ENCODE data around the gene CALML5.

Gene CALML5

DNA sequence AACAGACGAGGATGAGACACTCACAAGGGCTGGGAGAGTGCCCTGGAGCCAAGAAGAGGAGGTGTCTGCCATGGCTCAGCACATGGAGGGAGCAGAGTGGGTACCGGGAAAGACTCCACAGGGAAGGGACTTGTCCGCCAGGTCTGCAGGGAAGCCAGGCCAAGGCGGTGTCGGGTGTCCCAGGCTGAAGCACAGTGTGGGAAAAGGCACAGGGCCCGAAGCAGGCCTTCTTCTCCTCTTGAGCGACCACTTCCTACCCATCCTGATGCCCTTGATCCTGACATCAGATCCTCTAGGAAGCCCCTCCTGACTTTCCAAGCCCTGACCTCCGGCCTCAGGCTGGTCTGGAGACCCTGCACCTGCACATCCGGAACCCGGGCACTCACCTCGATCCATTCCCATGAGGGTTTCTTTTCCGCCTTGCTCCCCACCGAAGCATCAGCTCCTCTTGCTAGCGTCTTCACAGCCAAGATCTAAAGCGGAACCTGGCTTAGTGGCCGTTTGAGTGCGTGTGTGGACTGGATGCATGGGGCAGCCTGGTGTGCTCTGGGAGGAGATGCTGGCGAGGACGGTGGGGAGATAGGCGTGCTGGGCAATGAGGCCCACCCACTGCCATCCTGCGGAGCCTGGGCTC is 33.8 kb upstream of the CALML5 start:
- no peak for DNase-seq (ENCODE audit: low read depth)

GRCh38 chr10:5532618-5533097 is 33.3 kb upstream of the CALML5 start:
- no peak for DNase-seq (ENCODE audit: low read depth)

DNA sequence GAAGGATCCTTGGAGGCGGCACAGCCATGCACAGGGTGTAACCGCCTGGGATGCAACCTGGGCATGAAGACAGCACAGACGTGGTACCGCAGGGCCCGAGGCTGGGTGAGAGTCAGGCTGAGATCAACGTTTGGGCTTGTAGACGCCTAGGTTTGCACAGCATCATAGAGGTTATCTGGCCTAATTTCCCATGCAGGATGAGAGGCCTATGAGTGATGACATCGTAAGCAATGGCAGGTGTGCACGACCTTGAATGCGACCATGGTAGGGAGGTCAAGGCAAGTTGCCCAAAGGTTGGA is 32.9 kb upstream of the CALML5 start:
- DNase-seq (ENCODE audit: low read depth): no peak

GRCh38 chr10:5531558-5532306 is 32.4 kb upstream of the CALML5 start:
- DNase-seq (ENCODE audit: low read depth): no peak

DNA sequence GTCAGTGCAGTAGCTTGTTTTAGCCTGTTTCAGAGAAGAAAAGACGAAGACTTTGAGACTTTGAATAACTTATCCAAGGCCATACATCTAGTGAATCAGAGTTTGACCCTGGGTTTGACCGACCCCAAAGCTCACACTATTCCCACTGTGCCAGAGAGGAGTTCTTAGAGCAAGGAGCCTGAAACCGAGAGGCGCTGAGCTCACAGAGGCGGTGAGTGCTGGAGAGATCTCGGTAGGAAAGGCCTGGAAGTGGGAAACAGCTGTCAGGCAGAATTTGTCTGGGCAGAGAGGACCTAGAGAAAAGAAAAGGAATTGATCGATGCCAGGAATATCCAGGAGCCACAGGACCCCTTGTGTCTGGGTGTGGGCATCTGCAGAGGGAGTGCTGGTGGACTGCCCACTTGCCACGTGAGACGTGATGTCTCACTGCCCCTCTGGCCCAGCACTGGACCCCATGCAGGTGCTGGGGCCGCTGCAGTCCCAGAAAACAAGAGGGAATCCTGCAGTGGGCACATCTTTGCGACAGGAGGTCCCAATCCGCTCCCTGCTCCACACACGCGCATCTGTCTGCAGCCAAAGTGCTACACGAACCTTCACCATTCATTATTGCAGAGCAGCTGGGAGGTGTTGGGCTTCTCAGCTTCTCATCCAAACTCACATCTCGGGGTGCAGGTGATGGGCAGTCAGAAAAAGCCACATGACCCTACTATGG is 31.6 kb upstream of the CALML5 start:
- no peak for DNase-seq (ENCODE audit: low read depth)

DNA sequence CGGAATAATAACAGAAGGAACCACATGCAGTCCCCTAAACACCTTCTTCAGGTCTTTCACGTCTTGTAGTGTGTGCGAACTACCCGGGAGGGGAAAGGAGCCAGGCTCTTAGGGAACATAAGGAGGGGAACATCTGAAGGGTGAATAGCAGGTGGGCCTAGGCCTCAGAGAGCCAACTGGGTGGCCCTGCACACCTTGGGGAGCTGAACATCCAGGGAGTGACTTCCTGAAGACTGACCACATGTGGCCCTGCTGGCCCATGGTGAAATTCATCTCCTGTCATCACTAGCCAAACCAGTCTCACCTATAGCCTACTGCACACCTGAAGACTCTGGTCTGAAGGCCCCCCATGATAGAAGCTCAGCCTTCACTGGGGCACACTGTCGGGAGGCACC is 31.0 kb upstream of the CALML5 start:
- no peak for DNase-seq (ENCODE audit: low read depth)

GRCh38 chr10:5529702-5530411 is 30.5 kb upstream of the CALML5 start:
- no peak for DNase-seq (ENCODE audit: low read depth)

- no peak for DNase-seq (ENCODE audit: low read depth)
Measured at GRCh38 chr10:5528989-5529701, 29.8 kb upstream of the CALML5 start.

GRCh38 chr10:5527332-5528200 is 28.2 kb upstream of the CALML5 start:
- DNase-seq (ENCODE audit: low read depth): no peak

DNA sequence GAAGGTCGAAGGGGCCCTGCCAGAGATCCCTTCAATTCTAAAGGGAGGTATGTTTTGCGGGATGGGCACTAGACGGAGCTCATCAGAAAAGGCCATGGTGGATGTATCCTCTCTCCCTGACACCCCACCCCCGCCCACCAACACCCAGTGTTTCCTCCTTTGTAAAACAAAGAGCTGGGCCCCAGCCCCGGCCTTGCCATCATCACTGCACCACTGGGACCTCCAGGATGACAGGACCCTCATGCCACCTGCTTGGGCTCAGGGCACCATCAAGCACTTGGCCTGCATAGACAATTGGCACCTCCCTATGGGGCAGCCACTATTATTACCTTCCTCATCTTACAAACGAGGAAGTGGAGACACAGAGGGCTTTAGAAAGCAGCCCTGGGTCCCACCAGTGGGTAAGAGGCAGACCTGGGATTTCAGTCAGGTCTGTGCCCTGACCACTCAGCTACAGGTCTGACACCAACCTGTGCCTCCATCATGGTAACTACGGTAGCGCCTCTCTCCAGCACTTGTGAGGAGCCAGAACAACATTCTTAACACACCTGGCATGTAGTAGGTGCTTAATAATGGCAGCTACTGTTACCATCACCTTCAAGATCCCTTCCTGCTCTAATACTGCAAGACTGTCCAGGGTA is 27.4 kb upstream of the CALML5 start:
- DNase-seq (ENCODE audit: low read depth): no peak

- DNase-seq (ENCODE audit: low read depth): no peak
Measured at GRCh38 chr10:5525561-5526341, 26.4 kb upstream of the CALML5 start.

- DNase-seq (ENCODE audit: low read depth): no peak
Measured at GRCh38 chr10:5524641-5525560, 25.5 kb upstream of the CALML5 start, which contains the start of gene CALML3. CALML3 (plus strand) TSS chr10:5524961; CDS start chr10:5525086, 125 bp downstream.

- no peak for DNase-seq (ENCODE audit: low read depth)
Measured at GRCh38 chr10:5523796-5524574, 24.6 kb upstream of the CALML5 start.

DNA sequence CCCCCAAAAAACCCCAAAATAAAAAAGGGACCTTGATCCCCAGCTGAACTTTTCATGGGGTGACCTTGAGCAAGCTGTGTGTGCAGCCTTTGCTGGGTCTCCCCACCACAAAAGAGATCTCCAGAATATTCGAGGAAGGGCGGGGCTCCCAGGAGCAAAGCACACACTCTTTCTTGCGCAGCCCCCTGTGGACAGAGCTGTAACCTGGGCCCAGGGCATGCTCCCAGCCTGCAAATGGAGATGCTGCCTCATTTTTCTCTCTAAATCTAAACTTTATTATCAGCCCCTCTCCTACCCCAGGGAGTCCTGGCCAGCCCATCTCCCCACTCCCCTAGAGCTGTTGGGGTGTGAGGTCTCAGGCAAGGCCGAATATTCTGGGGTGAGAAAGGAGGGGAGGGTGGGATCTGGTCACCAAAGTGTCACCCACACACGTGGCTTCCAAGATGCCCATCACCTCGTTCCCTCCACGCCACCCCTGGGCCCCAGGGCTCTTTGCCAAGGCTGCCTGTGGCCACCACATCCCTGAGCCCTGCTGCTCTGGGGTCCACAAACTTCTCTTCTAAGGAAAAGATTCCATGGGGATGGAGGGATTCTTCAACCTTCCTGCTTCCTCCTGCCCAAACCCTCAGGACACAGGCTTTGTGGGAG is 23.7 kb upstream of the CALML5 start:
- DNase-seq (ENCODE audit: low read depth): no peak

DNA sequence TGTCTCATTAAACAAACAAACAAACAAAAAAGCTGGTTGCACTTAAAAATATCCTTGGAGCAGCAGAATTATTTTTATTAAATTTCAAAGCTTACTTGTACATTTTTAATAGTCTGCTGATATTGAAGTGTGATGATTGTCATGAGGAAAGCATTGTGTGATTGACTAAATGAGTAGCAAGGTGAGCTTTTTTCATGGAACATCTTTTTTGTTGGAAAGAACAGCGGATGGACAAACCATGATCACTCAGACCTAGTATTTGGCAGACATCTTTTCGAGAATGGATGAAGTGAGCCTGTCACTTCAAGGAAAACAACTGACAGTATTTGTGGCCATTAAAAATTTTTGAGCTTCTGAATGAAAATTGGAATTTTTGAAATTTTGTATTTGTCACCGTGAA is 19.7 kb upstream of the CALML5 start:
- DNase-seq (ENCODE audit: low read depth): no peak

GRCh38 chr10:5518143-5518542 is 18.8 kb upstream of the CALML5 start:
- DNase-seq (ENCODE audit: low read depth): no peak

- DNase-seq (ENCODE audit: low read depth): no peak
Measured at GRCh38 chr10:5517546-5517945, 18.2 kb upstream of the CALML5 start.

Data from stimulated activated CD8-positive, alpha-beta memory T cell treated with anti-CD3 and anti-CD28 coated beads, Interleukin-12 subunit alpha, Interleukin-12 subunit beta, amount 100 ng/mL, for 1 hour (primary cell).